ENCODE results near the gene NFIB. TPM values are rescaled to one million over a fixed set of nuclear protein-coding genes. Genes with fewer than 3 reads are reported as not detected.

The NFIB gene
- total RNA-seq, 1 experiment from 2014 or later, result 14.3 TPM

DNA sequence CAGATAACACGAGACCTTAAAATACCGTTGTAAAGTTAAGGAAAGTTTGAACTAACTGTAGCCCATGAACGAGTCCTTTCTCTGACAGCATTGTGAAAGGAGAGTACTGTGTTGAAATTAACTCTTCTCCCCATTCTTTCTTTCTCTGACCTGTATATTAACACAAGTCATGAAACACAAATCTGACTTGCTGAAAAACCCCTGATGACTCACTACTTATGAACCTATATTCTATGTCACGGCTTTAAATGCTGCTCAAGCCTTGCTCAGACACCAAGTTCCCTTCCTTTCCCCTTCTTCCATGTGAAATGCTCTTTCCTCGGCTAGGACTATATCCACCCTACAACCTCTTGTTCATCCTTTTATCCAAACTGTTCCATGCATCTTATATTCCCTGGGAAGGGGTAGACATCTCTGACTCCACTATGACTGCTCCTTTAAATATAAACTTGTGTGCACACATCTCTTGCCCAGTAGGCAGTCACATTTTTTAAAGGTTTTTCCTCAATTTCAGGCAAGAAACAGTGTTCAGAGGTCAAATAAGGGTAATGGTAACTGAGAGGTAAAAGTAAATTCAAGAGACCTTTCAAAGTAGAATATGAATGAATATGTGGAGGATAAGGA, 142.9 kb downstream of the NFIB start:
- H2BK120ac ChIP-seq (ENCODE audit: low read depth, low read length, poor library complexity, severe bottlenecking), result no peak overlapping the region
- H4K91ac ChIP-seq (ENCODE audit: insufficient read length, low read depth, low read length), result no peak overlapping the region
- H2BK5ac ChIP-seq (ENCODE audit: insufficient read length, low read length), result no peak overlapping the region
- H3K27ac ChIP-seq (ENCODE audit: insufficient read length, low read depth, low read length), result no peak overlapping the region
- Mint-ChIP-seq H3K4me3 (no peak overlapping the region), H3K27ac (no peak overlapping the region; a peak in 1 of 7 replicates), H3K27me3 (ENCODE audit: low read depth) (no peaks in the 10 kb centered on the region), H3K9me3 (no peaks in the 10 kb centered on the region), H3K36me3 (ENCODE audit: insufficient read depth in 1 of 3, low read depth in 3 of 3) (peaks cover 0 to 3% (median 0%) of the 10 kb centered on the region in 3 experiments; a peak in 2 of 7 replicates), H3K4me1 (no peaks in the 10 kb centered on the region)
- H2AFZ ChIP-seq (ENCODE audit: low read length), result no peak overlapping the region
- no peaks in the 10 kb centered on the region for H3K9me3 ChIP-seq (ENCODE audit: control insufficient read depth, low read depth, low read length)
- H2BK12ac ChIP-seq (ENCODE audit: insufficient read length, low read depth, low read length), result no peak overlapping the region
- H3K56ac ChIP-seq (ENCODE audit: insufficient read length, low read depth, low read length), result no peak overlapping the region
- no peaks in the 10 kb centered on the region for H3K27me3 ChIP-seq (ENCODE audit: insufficient read depth, low read length)
- TF ChIP-seq, protein P1, sequence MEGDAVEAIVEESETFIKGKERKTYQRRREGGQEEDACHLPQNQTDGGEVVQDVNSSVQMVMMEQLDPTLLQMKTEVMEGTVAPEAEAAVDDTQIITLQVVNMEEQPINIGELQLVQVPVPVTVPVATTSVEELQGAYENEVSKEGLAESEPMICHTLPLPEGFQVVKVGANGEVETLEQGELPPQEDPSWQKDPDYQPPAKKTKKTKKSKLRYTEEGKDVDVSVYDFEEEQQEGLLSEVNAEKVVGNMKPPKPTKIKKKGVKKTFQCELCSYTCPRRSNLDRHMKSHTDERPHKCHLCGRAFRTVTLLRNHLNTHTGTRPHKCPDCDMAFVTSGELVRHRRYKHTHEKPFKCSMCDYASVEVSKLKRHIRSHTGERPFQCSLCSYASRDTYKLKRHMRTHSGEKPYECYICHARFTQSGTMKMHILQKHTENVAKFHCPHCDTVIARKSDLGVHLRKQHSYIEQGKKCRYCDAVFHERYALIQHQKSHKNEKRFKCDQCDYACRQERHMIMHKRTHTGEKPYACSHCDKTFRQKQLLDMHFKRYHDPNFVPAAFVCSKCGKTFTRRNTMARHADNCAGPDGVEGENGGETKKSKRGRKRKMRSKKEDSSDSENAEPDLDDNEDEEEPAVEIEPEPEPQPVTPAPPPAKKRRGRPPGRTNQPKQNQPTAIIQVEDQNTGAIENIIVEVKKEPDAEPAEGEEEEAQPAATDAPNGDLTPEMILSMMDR (conservative IDR thresholded peaks at IDR 0.05), result no peak
- DNase-seq, result no peak
- no peak overlapping the region for H2BK15ac ChIP-seq (ENCODE audit: low read depth, low read length)
- H3K4me2 ChIP-seq (ENCODE audit: insufficient read depth, insufficient read length, low read length), result no peak overlapping the region
- H3K23me2 ChIP-seq (ENCODE audit: insufficient read length, low read depth, low read length, poor library complexity, severe bottlenecking), result no peaks in the 10 kb centered on the region
- no peak overlapping the region for H3T11ph ChIP-seq (ENCODE audit: low read length)
- no peak overlapping the region for H2AK5ac ChIP-seq (ENCODE audit: insufficient read length, low read length)
- no peak overlapping the region for H2BK20ac ChIP-seq (ENCODE audit: low read depth, low read length, poor library complexity, severe bottlenecking)
- H4K8ac ChIP-seq (replicated peaks; ENCODE audit: insufficient read length, low read depth, low read length), result no peak overlapping the region
- H3K4me1 ChIP-seq (ENCODE audit: insufficient read depth, low read length), result no peaks in the 10 kb centered on the region
- no peak overlapping the region for H4K5ac ChIP-seq (ENCODE audit: insufficient read length, low read depth, low read length)
- H4K20me1 ChIP-seq (ENCODE audit: control insufficient read depth, insufficient read depth, insufficient read length), result no peaks in the 10 kb centered on the region
- no peak overlapping the region for H3K9ac ChIP-seq (ENCODE audit: extremely low read depth, insufficient read length, low read length)
- no peaks in the 10 kb centered on the region for H3K79me1 ChIP-seq (ENCODE audit: insufficient read depth, low read depth, low read length, poor library complexity, severe bottlenecking)
- H3K14ac ChIP-seq (ENCODE audit: insufficient read depth, low read length), result no peak overlapping the region
- H3K4ac ChIP-seq (ENCODE audit: low read depth, low read length), result no peak overlapping the region
- no peak overlapping the region for H3K18ac ChIP-seq (ENCODE audit: insufficient read length, low read depth, low read length)
- no peaks in the 10 kb centered on the region for H3K79me2 ChIP-seq (ENCODE audit: insufficient read depth, low read length)
- H3K23ac ChIP-seq (ENCODE audit: insufficient read length, low read depth, low read length), result no peak overlapping the region
- no CpG with 5 or more reads among the region's 5 CpGs for WGBS (ENCODE audit: extremely low coverage, insufficient read length, low lambda C conversion rate)

Measured in H9 (cell line).